NCI-H82 treated with DMSO at 0.1 percent for 48 hours (cell line): ENCODE measurements around the gene PIK3CB.
"Not testable (repeated sequence)": the region's sequence is repeated elsewhere in the genome, so short reads cannot be mapped to it uniquely, and the experiment has no call there.

Source experiments
- DNase-seq: peaks from one replicate; lab custom pipeline; 2025; ENCODE audit not compliant: unreplicated experiment; lab: John Stamatoyannopoulos, UW

PIK3CB gene

DNA sequence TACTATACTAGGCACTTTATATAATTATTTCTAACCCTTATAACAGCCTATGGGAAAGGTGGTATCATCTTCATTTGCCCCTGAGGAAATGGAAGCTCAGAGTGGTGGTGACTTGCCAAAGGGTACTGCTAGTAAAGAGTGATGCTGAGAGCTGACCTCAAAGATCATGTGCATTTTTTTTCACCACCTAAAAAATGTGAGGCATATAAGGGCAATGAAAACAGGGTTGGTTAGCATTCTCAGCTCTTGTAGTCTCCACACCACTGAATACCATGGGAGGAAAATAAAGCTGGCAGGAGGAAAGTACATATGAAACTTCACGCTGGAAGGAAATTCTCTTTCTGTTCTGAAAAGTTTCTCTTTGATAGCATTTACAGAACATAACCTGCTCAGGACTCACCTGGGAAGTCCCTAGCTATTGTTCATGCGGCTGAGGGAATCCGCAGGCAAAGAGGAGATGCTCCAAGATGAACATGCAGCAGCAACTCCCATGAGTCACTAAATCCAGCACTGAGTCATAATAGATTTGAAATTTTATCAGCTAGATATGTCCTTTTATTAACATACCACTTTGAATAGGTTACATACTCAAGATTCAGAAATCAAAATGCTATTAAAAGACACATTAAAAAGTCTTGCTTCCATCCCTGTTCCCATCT, 208.9 kb downstream of the PIK3CB start:
- no peak for DNase-seq

DNA sequence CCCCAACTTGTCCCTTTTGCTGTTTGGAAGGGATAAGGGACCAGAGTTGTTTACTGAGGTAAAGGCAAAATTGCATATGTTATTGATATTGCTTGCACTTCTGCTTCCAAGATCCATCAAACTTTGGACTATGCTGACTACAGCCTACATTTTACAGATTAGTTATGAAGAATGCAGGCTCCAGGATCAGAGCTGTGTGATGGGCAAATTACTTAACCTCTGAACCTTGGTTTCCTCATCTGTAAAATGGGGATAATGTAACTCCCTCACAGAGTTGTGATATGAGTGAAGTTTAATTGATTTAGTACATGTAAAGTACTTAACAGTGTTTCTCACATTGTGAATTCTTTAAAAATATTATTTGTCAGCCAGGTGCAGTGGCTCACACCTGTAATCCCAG, 210.2 kb downstream of the PIK3CB start:
- DNase-seq: no peak

DNA sequence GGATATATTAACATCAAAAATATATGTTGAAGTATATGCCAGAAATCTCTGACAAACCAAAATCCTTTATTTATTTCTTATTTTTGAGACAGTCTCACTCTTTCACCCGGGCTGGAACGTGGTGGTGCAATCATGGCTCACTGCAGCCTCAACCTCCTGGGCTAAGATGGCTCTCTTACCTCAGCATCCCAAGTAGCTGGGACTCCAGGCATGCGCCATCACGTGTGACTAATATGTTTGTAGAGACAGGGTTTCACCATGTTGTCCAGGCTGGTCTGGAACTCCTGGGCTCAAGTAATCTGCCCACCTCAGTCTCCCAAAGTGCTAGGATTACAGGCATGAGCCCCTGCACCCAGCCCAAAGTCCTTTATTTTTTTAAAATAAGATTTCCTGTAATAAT, 214.3 kb downstream of the PIK3CB start:
- peak; percentile 26 for DNase-seq

DNA sequence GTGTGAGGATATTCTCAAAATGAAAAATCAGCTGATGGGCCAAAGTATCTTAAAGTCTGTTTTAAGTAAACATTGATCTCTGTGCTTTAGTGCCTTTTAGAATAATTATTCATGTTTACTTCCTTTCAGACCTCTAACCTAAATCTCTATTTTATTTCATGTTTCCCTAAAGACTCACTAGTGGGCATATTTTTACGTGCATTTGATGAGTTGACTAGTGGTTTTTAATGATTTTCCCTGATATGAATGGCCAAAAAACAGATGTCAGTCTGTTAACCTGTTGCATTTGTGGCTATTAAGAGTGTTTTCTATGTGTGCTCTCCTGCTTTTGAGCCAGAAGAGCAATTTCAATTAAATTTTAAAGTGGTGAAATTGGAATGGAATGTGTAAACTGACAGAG, 219.3 kb downstream of the PIK3CB start:
- DNase-seq: no peak

DNA sequence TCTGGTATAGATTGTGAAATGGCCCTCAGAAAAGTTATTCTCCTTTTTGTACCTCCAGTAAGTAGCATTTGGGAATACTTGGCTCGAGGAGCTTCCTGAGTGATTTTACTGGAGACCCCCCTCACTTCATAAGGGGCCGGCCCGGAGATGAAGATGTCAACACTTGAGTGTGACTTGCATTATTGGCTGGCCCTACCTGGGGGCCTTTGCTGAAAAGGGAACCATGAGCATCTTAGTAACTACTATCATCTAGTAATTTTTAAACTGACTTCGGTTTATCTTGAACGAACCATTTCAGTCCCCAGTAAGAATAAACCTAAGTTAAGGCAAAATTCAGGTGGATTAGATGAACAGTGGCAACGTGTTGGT, 224.8 kb downstream of the PIK3CB start:
- DNase-seq: no peak

DNA sequence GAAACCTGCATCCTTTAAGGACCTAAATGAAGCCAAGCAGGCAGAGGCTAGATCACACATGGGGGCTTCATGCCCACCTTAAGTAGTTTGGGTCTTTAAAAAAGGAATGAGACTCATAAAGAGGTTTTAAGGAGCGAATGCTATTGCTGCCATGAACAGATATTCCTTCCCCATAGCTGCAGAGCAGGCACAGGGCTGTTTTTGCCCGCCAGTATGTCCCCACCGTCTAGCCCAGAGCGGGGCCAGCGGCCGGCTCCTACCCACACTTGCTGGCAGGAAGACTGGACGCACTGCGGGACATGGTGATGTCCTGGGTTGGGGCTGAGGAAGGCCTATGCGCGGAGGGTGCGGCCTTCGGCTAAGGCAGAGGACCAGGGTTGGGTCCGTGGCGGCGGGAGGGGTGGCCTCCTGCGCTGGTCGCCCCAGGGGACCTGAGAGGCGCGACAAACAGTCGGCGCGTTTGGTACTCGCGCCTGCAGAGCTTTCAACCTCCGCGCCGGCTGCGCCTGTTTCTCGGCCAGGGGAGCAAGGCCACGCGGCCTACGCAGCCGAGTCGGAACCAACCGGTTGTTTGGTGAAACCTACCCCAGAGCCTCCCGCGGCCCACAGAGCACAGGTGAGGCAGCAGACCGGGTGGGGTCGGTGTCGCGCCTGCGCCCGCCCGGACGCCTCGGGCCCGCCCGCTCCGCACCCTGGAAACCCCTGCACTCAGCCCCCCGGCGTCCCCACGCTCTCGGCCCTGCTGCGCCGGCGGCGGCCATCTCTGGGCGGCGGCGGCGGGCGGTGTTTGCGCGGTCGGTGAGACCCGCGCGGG, 226.2 kb downstream of the PIK3CB start, which contains the start of gene FAIM:
FAIM (plus strand) TSS at position 450 of the 814 bp plus-strand sequence. CDS start 10,956 bp downstream, outside the sequence.
- DNase-seq: peak; percentile 33

DNA sequence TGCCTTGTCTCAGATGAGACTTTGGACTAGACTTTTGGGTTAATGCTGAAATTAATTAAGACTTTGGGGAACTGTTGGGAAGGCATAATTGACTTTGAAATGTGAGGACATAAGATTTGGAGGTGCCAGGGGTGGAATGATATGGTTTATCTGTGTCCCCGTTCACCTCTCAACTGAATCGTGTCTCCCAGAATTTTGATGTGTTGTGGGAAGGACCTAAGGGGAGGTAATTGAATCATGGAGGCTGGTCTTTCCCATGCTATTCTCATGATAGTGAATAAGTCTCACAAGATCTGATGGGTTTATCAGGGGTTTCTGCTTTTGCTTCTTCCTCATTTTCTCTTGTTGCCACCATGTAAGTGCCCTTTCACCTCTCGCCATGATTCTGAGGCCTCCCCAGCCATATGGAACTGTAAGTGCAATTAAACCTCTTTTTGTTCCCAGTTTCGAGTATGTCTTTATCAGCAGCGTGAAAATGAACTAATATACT, 230.6 kb downstream of the PIK3CB start:
- DNase-seq: not testable (repeated sequence)
